ENCODE results near the gene FMC1. TPM values are rescaled to one million over a fixed set of nuclear protein-coding genes. Genes with fewer than 3 reads are reported as not detected.

FMC1 gene, protein sequence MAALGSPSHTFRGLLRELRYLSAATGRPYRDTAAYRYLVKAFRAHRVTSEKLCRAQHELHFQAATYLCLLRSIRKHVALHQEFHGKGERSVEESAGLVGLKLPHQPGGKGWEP
- total RNA-seq: 11.0 and 23.0 TPM in 2 replicates
- 10.1 and 14.0 TPM in 2 replicates for polyA plus RNA-seq
- 18.9 and 24.5 TPM in 2 replicates for polyA plus RNA-seq (2012)
- polyA minus RNA-seq (ENCODE audit: low replicate concordance): 0.59 and 1.6 TPM in 2 replicates

DNA sequence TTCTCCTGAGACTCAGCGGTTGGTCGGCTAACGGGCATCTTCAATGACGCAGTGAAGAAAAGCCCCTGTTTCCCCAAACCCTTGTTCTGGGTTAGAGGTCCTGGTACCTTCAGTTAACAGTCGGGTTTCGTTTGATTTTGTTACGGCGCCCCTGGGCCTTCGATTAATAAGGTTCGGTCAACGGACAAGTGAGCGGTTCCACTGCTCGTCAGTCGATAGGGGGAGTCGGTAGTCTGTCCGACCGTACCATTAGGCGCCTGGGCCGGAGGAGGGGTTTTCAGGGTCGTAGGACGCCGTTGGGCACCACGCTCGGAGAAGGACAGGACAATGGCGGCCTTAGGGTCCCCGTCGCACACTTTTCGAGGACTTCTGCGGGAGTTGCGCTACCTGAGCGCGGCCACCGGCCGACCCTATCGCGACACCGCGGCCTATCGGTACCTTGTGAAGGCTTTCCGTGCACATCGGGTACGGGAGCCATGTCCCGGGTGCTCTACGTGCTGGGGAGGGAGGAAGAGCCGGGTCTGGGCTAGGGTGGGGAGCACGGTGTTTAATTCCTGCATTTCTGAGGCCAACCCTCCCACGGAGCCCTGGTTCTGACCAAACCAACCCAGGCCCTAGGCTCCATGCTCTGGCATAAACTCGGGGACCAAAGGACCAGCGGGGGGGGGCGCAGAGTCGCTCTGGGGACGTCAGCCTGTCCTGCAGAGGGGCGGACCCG lies at the start of gene FMC1:
Gene FMC1, plus strand, starts transcription at position 280 of the 718 bp plus-strand sequence. Its CDS starts 48 bp downstream, at position 328.
- Histone ChIP-seq H2AFZ (ENCODE audit: low read length) (peak within 1 kb of the TSS; percentile 86), H3K27me3 (ENCODE audit: control insufficient read depth, insufficient read depth, low read length) (no peaks in the 10 kb centered on the region), H3K36me3 (ENCODE audit: control insufficient read depth, insufficient read depth, low read length) (no peaks in the 10 kb centered on the region), H3K9ac (ENCODE audit: insufficient read depth, low read length) (peak within 1 kb of the TSS; percentile 97), H3K4me2 (ENCODE audit: extremely low read depth, insufficient read depth, low read length) (peak within 1 kb of the TSS; percentile 94), H3K4me3 (replicated peaks in 1 of 4; ENCODE audit: control extremely low read depth in 1 of 4, insufficient read depth in 1 of 4, low read depth in 3 of 4, low read length in 4 of 4) (peak within 1 kb of the TSS; percentile 75 to 96 (median 87)), H3K9me3 (ENCODE audit: control insufficient read depth, insufficient read depth, low read depth, low read length) (no peaks in the 10 kb centered on the region), H3K79me2 (ENCODE audit: control insufficient read depth, insufficient read depth, low read length) (peaks cover 6% of the 10 kb centered on the region), H3K4me1 (ENCODE audit: control insufficient read depth, extremely low read depth, insufficient read depth, low read length) (peaks cover 4% of the 10 kb centered on the region), H4K20me1 (ENCODE audit: control insufficient read depth, extremely low read depth, insufficient read depth, low read length) (no peaks in the 10 kb centered on the region), H3K27ac (ENCODE audit: insufficient read depth, low read length) (peak within 1 kb of the TSS; percentile 97)
- TF ChIP-seq, protein P1, sequence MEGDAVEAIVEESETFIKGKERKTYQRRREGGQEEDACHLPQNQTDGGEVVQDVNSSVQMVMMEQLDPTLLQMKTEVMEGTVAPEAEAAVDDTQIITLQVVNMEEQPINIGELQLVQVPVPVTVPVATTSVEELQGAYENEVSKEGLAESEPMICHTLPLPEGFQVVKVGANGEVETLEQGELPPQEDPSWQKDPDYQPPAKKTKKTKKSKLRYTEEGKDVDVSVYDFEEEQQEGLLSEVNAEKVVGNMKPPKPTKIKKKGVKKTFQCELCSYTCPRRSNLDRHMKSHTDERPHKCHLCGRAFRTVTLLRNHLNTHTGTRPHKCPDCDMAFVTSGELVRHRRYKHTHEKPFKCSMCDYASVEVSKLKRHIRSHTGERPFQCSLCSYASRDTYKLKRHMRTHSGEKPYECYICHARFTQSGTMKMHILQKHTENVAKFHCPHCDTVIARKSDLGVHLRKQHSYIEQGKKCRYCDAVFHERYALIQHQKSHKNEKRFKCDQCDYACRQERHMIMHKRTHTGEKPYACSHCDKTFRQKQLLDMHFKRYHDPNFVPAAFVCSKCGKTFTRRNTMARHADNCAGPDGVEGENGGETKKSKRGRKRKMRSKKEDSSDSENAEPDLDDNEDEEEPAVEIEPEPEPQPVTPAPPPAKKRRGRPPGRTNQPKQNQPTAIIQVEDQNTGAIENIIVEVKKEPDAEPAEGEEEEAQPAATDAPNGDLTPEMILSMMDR (conservative IDR thresholded peaks at IDR 0.05 in 1 of 2, IDR thresholded peaks at IDR 0.05 in 1 of 2; ENCODE audit: low read depth in 1 of 2, low read length in 2 of 2): peak; percentile 26 to 35
- no peak for TF ChIP-seq EZH2 (IDR thresholded peaks at IDR 0.05; ENCODE audit: low read length, missing control alignments)
- DNase-seq (ENCODE audit: low read depth in 2 of 2): peak; percentile 93 to 96

DNA sequence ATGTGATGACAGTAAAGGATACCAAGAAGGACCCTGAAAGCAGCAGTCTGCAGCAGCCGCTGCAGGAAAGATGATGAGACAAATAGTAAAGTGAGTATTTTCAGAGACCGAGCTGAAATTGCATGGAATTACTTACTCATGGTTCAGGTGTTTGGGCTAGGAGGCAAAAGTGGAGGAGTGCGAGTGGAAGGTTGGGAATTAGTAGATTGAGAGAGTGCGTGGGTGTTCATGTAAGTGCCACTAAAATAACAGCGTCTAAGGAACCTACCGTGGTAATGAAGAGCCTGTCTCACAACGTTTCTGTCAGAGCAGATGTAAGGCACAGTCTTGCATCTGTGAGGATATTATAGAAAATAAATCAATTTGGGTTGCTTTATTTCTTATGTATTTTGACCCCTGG lies 48.3 kb upstream of the FMC1 start:
- Histone ChIP-seq H3K27me3 (ENCODE audit: control insufficient read depth, insufficient read depth, low read length) (no peaks in the 10 kb centered on the region), H3K4me2 (ENCODE audit: extremely low read depth, insufficient read depth, low read length) (no peak overlapping the region), H3K9ac (ENCODE audit: insufficient read depth, low read length) (no peak overlapping the region), H3K27ac (ENCODE audit: insufficient read depth, low read length) (no peak overlapping the region), H4K20me1 (ENCODE audit: control insufficient read depth, extremely low read depth, insufficient read depth, low read length) (no peaks in the 10 kb centered on the region), H3K36me3 (ENCODE audit: control insufficient read depth, insufficient read depth, low read length) (no peaks in the 10 kb centered on the region), H3K4me1 (ENCODE audit: control insufficient read depth, extremely low read depth, insufficient read depth, low read length) (no peaks in the 10 kb centered on the region), H3K9me3 (ENCODE audit: control insufficient read depth, insufficient read depth, low read depth, low read length) (no peaks in the 10 kb centered on the region), H3K79me2 (ENCODE audit: control insufficient read depth, insufficient read depth, low read length) (no peaks in the 10 kb centered on the region), H2AFZ (ENCODE audit: low read length) (no peak overlapping the region), H3K4me3 (replicated peaks in 1 of 4; ENCODE audit: control extremely low read depth in 1 of 4, insufficient read depth in 1 of 4, low read depth in 3 of 4, low read length in 4 of 4) (no peak overlapping the region)
- no peak for TF ChIP-seq EZH2 (IDR thresholded peaks at IDR 0.05; ENCODE audit: low read length, missing control alignments)
- TF ChIP-seq, protein P1 (conservative IDR thresholded peaks at IDR 0.05 in 1 of 2, IDR thresholded peaks at IDR 0.05 in 1 of 2; ENCODE audit: low read depth in 1 of 2, low read length in 2 of 2): no peak
- no peak for DNase-seq (ENCODE audit: low read depth in 2 of 2)

DNA sequence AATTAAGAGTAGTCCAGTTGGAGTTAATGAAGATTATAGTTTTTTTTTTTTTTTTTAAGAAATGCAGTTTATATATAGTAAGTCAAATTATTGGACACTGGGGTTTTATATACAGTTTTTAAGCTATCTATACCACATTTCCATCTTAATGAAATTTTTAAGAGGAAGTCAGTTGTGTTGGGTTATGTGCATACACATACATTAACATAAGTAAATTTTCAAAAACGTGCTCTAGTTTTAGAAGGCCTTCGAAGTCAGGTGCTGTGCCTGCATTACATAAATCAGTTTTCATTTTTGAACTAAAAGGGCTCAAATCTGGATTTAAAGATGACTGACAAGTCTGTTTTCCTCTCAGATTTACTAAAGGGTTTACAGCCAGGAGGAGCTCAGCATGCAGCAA lies 47.6 kb upstream of the FMC1 start:
- H3K4me1 ChIP-seq (ENCODE audit: control insufficient read depth, extremely low read depth, insufficient read depth, low read length): no peaks in the 10 kb centered on the region
- TF ChIP-seq, protein P1 (conservative IDR thresholded peaks at IDR 0.05 in 1 of 2, IDR thresholded peaks at IDR 0.05 in 1 of 2; ENCODE audit: low read depth in 1 of 2, low read length in 2 of 2): no peak
- no peak for TF ChIP-seq EZH2 (IDR thresholded peaks at IDR 0.05; ENCODE audit: low read length, missing control alignments)
- H3K27ac ChIP-seq (ENCODE audit: insufficient read depth, low read length): no peak overlapping the region

More for the DNA sequence above, 47.6 kb upstream of the FMC1 start:
- Histone ChIP-seq H3K27me3 (ENCODE audit: control insufficient read depth, insufficient read depth, low read length) (no peaks in the 10 kb centered on the region), H2AFZ (ENCODE audit: low read length) (no peak overlapping the region), H3K9me3 (ENCODE audit: control insufficient read depth, insufficient read depth, low read depth, low read length) (no peaks in the 10 kb centered on the region), H3K36me3 (ENCODE audit: control insufficient read depth, insufficient read depth, low read length) (no peaks in the 10 kb centered on the region), H3K4me3 (replicated peaks in 1 of 4; ENCODE audit: control extremely low read depth in 1 of 4, insufficient read depth in 1 of 4, low read depth in 3 of 4, low read length in 4 of 4) (no peak overlapping the region), H3K79me2 (ENCODE audit: control insufficient read depth, insufficient read depth, low read length) (no peaks in the 10 kb centered on the region), H4K20me1 (ENCODE audit: control insufficient read depth, extremely low read depth, insufficient read depth, low read length) (no peaks in the 10 kb centered on the region), H3K4me2 (ENCODE audit: extremely low read depth, insufficient read depth, low read length) (no peak overlapping the region), H3K9ac (ENCODE audit: insufficient read depth, low read length) (no peak overlapping the region)
- DNase-seq (ENCODE audit: low read depth in 2 of 2): no peak

All from fibroblast of lung (primary cell).